AG09319 (cell line): ENCODE results near the gene AKAP12.

Source experiments
- DNase-seq: peaks from one replicate; pipeline ENCODE4 v3.0.0-alpha.2; 2010; ENCODE audit warnings: low read depth; ENCODE audit errors: extremely low read depth
- TF ChIP-seq, protein P1 (sequence below): IDR thresholded peaks from 2 replicates; pipeline ENCODE4 v1.5.1; 2011; ENCODE audit warnings: low read depth, mild to moderate bottlenecking, inconsistent platforms, low read length, moderate library complexity

The AKAP12 gene

DNA sequence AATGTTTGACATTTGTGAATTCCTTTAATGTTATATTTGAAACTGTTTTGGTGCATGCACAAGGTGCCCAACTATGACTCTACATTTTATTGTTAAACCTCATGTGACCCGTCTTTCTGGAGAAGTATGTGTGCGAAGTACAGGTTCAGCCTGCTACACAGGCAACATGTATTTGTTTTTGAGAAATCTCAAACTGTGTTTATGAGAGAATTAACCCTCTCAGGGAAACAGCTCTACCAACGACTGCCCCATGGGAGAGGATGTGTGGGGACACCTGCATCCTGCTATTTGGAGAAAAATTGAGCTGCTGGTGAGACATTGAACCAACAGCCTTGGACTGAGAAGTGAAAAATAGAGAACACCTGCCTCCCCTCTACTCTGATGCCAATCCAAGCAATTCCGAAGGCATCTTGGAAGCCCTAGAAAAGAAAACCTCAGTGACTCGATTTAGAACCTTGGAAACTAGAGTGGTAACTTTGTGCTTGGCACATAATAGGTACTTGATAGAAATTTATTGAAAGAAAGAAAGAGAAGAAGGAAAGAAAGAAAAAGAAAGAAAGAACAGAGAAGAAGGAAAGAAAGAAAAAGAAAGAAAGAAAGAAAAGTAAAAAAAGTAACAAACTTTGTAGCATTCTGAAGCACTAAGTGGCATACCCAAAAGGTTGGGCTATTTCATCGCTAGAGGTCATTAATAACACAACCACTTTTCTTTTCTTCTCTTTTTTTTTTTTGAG, 2.9 kb upstream of the AKAP12 start:
- TF ChIP-seq, protein P1, sequence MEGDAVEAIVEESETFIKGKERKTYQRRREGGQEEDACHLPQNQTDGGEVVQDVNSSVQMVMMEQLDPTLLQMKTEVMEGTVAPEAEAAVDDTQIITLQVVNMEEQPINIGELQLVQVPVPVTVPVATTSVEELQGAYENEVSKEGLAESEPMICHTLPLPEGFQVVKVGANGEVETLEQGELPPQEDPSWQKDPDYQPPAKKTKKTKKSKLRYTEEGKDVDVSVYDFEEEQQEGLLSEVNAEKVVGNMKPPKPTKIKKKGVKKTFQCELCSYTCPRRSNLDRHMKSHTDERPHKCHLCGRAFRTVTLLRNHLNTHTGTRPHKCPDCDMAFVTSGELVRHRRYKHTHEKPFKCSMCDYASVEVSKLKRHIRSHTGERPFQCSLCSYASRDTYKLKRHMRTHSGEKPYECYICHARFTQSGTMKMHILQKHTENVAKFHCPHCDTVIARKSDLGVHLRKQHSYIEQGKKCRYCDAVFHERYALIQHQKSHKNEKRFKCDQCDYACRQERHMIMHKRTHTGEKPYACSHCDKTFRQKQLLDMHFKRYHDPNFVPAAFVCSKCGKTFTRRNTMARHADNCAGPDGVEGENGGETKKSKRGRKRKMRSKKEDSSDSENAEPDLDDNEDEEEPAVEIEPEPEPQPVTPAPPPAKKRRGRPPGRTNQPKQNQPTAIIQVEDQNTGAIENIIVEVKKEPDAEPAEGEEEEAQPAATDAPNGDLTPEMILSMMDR, result no peak
- DNase-seq, result no peak

DNA sequence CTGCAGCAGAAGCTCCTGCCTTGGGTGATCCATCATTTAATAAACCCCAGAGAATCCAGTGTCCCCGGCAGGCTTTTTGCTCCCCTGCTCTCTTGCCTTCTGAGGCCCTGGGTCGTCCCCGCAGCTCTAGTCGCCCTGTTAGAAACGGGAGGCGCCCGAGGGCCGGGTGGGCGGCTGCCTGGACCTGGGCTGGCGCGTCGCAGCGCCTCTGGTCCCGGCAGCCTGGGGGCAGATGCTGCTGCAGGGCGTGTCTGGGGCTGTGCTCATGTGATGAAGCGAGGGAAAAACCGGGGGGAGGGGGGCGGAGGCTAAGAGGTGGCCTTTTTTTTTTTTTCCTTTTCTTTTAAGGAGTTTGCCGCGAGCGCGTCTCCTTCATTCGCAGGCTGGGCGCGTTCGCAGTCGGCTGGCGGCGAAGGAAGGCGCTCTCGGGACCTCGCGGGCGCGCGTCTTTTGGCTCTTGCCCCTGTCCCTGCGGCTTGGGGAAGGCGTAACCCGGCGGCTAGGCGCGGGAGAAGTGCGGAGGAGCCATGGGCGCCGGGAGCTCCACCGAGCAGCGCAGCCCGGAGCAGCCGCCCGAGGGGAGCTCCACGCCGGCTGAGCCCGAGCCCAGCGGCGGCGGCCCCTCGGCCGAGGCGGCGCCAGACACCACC, 394 bp downstream of the AKAP12 start:
- TF ChIP-seq, protein P1, result no peak; the same call in 1 of the 2 replicates

DNA sequence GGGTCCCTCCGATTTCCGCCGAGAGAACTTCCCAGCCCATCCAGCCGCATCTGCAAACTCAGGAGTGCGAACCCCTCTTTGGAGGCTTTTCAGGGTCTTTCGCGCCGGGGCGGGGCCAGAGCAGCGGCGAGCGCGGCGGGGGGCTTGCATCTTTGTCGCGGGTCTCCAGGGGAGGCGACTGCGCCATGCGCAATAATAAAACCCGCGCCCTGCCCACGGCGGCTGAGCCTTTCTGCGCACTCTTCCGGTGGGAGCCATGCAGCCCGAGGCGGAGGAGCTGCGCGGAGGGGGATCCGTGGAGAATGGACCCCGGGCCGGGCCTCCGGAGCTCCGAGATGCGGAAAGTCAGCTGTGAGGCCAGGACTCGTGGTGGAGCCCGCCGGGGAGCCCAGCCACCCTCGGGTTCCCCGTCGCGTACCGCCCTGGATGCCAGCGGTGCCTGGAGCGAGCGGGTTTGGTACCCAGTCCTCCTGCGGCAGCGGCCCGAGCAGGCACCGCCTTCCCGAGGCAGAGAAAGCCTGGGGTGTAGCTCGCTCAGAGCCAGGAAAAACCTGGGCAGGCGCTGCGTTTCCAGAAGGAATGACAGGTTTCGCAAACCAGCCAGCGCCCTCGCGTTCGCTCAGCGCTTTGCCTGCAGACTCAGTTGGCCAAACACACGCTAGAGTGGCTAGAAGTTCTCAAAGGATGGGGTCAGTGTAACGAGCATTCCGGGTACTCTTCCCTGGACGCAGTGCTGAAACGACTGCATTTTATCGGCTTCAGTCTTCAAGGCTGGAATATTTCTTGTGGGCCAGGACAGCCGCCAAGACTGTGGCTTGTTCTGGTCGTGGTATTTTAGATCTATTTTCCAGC, 1.2 kb downstream of the AKAP12 start:
- TF ChIP-seq, protein P1, result no peak
- peak; percentile 35 for DNase-seq

More for the DNA sequence above, 394 bp downstream of the AKAP12 start:
- peak; percentile 61 for DNase-seq

DNA sequence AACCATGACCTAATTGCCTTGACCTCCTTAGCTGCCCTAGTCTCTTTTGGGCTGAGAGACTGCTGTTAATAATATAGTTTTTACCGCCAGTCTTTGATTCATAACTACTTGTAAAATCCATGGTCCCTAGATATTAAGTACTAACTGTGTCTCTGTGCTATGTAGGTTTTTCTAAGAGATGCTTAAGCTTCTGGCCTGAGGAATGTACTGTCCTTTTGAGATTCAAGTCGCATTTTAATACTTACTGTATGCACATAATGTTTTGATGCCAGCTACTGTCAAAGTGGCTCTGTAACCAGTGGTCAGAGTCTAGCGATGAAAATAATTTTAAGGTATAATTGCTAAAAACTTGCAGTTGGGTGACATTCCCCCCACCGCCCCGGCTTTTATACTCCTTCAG, 2.1 kb downstream of the AKAP12 start:
- no peak for DNase-seq

DNA sequence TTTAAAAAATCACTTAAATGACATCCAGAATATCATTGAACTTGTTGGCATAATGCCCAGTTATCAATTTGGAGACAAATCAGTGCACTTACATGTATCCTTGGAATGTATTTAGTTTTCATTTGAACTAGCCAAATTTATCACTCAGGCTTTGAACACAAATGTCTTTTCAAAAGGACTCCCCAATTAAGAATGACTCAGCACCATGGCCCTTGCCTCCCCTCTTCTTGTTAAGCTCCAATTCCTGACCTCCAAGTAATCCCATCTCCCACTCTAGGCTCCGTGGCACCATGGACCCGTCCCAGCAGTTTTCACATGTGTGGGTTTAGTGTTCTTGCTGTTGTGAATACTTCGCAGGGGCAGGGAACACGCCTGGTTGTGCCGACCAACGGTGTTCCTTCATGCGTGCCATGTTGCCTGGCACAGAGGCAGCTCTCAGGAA, 2.7 kb downstream of the AKAP12 start:
- TF ChIP-seq, protein P1, result no peak
- DNase-seq, result no peak

More for the DNA sequence above, 2.1 kb downstream of the AKAP12 start:
- TF ChIP-seq, protein P1, result no peak

DNA sequence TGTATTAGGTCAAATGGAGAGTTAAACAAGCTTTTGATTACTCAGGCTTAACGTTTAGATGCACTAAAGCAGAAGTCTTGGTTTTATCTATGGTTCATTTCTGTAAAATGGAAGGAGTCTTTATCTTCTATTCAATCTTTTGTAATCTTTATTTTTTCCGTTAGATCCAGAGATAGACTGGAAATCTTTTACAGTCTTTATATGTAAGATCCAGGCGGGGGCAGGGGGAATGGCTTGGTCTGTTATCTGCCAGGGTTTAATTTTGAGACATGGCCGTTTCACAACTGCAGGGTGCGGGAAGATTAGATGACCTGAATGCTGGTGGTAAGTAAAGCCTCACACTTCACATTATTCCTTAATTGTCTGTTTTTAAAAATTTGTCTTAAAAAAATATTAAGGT, 3.7 kb downstream of the AKAP12 start:
- TF ChIP-seq, protein P1, result no peak
- no peak for DNase-seq
